ENCODE results near the gene LAPTM4A. TPM values are rescaled to one million over a fixed set of nuclear protein-coding genes. Genes with fewer than 3 reads are reported as not detected.

The LAPTM4A gene
- total RNA-seq, 1 donor from 2014 or later, result 60.0 TPM

DNA sequence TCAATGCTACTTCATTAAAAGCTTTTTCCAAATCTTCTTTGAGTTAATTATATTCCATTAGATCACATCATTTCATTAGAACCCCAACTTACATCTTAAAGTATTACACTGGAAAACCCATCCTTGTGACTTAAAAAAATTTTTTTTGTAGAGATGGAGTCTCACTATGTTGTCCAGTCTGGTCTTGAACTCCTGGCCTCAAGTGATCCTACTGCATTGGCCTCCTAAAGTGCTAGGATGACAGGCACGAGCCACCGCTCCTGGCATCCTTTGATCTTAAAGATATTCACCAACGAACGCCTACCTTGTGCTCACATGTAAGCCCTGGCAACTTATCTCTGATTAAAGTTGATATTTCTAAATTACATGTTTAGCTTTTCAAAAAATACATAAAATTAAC lies 6.7 kb downstream of the LAPTM4A start:
- no peak overlapping the region for H3K4me3 ChIP-seq (ENCODE audit: low read depth, low read length)
- FAIRE-seq, result no peak

DNA sequence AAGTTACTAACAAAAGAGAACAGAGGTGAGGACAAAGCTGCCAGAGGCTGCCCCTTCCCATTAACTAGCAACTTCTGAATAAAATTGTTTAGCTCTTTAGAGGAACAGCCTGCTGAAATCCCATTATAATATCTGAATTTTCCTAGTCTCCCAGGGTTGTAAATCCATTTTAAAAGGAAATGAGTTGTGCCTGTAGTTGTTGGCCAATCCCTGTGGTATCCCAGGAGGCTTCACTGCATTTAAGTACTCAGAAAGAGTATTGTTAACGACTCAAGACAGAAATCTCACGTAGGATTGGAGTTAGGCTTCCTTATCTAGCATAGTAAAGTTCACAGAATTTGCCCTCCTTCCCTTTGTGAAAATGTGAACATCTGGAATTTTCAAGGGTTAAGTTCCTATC lies 8.9 kb downstream of the LAPTM4A start:
- H3K4me3 ChIP-seq (ENCODE audit: low read depth, low read length), result no peak overlapping the region
- DNase-seq (ENCODE audit: low read depth), result no peak
- H3K36me3 ChIP-seq (ENCODE audit: control insufficient read depth, insufficient read depth, low read length), result peaks cover 10% of the 10 kb centered on the region
- no peaks in the 10 kb centered on the region for H3K27me3 ChIP-seq (ENCODE audit: control insufficient read depth, insufficient read depth, low read length)
- FAIRE-seq, result no peak
- TF ChIP-seq, protein P1, sequence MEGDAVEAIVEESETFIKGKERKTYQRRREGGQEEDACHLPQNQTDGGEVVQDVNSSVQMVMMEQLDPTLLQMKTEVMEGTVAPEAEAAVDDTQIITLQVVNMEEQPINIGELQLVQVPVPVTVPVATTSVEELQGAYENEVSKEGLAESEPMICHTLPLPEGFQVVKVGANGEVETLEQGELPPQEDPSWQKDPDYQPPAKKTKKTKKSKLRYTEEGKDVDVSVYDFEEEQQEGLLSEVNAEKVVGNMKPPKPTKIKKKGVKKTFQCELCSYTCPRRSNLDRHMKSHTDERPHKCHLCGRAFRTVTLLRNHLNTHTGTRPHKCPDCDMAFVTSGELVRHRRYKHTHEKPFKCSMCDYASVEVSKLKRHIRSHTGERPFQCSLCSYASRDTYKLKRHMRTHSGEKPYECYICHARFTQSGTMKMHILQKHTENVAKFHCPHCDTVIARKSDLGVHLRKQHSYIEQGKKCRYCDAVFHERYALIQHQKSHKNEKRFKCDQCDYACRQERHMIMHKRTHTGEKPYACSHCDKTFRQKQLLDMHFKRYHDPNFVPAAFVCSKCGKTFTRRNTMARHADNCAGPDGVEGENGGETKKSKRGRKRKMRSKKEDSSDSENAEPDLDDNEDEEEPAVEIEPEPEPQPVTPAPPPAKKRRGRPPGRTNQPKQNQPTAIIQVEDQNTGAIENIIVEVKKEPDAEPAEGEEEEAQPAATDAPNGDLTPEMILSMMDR (IDR thresholded peaks at IDR 0.05; ENCODE audit: insufficient read depth, low read length, severe bottlenecking), result no peak

More for the DNA sequence above, 6.7 kb downstream of the LAPTM4A start:
- TF ChIP-seq, protein P1 (IDR thresholded peaks at IDR 0.05; ENCODE audit: insufficient read depth, low read length, severe bottlenecking), result no peak
- no peaks in the 10 kb centered on the region for H3K27me3 ChIP-seq (ENCODE audit: control insufficient read depth, insufficient read depth, low read length)
- no peak for DNase-seq (ENCODE audit: low read depth)
- H3K36me3 ChIP-seq (ENCODE audit: control insufficient read depth, insufficient read depth, low read length), result peaks cover 5% of the 10 kb centered on the region

DNA sequence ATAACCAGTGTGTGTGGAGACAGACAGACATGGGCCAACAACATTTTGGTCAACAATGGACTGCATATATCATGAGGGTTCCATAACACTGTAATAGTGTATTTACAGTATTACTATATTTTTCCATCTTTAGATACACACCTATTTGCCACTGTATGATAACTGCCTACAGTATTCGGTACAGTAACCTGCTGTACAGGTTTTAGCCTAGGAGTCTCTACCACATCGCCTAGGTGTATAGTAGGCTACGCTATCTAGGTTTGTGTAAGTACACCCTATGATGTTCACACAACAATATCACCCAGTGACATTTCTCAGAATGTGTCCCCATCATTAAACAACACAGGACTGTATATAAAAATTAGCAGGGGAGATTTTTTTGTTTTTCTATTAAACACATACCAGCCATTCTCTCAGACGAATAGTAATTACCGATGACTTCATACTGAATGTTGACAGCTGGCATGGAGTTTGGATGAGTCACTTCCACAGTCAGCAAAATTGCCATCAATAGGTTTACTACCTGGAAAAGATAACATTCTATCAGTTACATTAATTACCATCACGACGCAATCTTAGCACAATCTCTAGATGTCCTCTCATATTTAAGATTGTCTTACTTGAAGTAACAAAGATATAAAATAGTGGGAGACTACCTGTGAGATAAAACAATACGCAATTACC lies 10.8 kb downstream of the LAPTM4A start:
- no peak for FAIRE-seq

DNA sequence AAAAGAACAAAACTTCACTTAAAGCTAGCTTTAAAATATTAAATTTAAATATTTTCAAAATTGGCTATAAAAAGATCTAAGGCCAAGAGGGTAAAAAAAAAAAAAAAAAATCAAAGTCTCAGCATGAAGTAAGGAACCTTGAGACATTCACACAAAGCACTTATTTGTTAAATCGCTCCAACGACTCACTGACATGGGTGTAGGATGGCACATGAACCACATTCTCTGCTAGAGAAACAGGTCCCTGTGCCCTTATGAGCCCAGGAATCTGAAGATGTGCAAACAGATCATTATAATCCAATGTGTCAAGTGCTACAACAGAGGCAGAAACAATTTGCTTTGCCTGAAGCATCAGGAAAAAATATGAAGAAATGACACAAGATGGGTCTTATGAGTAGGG lies 13.8 kb downstream of the LAPTM4A start:
- H3K4me3 ChIP-seq (ENCODE audit: low read depth, low read length), result no peak overlapping the region
- no peak for FAIRE-seq
- no peak for DNase-seq (ENCODE audit: low read depth)
- peaks cover 25% of the 10 kb centered on the region for H3K36me3 ChIP-seq (ENCODE audit: control insufficient read depth, insufficient read depth, low read length)
- TF ChIP-seq, protein P1 (IDR thresholded peaks at IDR 0.05; ENCODE audit: insufficient read depth, low read length, severe bottlenecking), result no peak
- H3K27me3 ChIP-seq (ENCODE audit: control insufficient read depth, insufficient read depth, low read length), result no peaks in the 10 kb centered on the region

More for the DNA sequence above, 10.8 kb downstream of the LAPTM4A start:
- peak; percentile 86 for DNase-seq (ENCODE audit: low read depth)
- no peak overlapping the region for H3K4me3 ChIP-seq (ENCODE audit: low read depth, low read length)
- H3K27me3 ChIP-seq (ENCODE audit: control insufficient read depth, insufficient read depth, low read length), result no peaks in the 10 kb centered on the region
- TF ChIP-seq, protein P1 (IDR thresholded peaks at IDR 0.05; ENCODE audit: insufficient read depth, low read length, severe bottlenecking), result no peak
- H3K36me3 ChIP-seq (ENCODE audit: control insufficient read depth, insufficient read depth, low read length), result peaks cover 16% of the 10 kb centered on the region

DNA sequence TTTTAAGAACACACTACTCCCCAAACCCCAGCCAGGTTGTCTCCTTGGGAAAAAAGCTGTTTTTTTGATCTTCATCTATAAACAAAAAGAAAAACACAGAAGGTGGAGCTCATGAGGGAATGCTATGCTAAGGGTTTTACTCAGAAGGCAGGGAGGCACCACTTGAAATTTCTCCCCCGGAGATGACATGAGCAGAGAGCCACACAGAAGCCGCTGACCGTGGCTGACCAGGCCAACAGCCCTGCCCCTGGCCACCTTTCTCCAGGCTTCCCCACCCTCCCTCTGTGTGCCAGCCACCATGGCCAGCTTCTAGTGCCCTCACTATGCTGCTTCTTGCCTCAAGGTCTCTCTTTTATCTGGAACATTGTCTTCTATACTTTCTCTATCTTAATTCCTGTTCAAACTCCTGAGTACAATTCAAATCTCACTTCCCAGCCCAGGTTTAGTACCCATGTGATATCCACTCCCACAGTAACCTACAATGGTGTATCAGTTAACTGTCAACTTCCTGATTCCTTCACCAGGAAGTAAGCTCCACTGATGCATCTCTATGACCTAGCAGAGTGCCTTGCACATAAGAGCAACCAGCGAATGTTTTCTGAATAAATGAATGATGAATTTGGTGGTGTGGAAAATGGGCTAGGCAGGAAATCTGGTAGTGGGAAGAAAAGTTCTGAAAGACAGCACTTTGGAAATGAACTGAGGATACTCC lies 15.3 kb downstream of the LAPTM4A start:
- TF ChIP-seq, protein P1 (IDR thresholded peaks at IDR 0.05; ENCODE audit: insufficient read depth, low read length, severe bottlenecking), result no peak
- FAIRE-seq, result no peak
- H3K36me3 ChIP-seq (ENCODE audit: control insufficient read depth, insufficient read depth, low read length), result peaks cover 28% of the 10 kb centered on the region
- no peak for DNase-seq (ENCODE audit: low read depth)
- no peaks in the 10 kb centered on the region for H3K27me3 ChIP-seq (ENCODE audit: control insufficient read depth, insufficient read depth, low read length)
- no peak overlapping the region for H3K4me3 ChIP-seq (ENCODE audit: low read depth, low read length)
